SU-DHL-6 (cell line): ENCODE results near the gene OBSCN.

Source experiments
- CTCF ChIP-seq: fragments of 200-600 bp; sonication (generic); IDR thresholded peaks from one replicate; pipeline ENCODE4 v1.5.1; 2017; ENCODE audit warnings: antibody characterized with exemption, mild to moderate bottlenecking, low read length, moderate library complexity; ENCODE audit not compliant: insufficient read depth, poor library complexity, severe bottlenecking
- EZH2phosphoT487 ChIP-seq: fragments of 200-600 bp; sonication (generic), shearing (Covaris generic); conservative IDR thresholded peaks from 2 replicates; pipeline ENCODE4 v1.6.1; 2018; ENCODE audit warnings: mild to moderate bottlenecking, antibody characterized with exemption, low read length, moderate library complexity, mixed read lengths

- TF ChIP-seq CTCF (no peak), EZH2phosphoT487 (no peak)
Observed at GRCh38 chr1:228207851-228208821, at the start of gene OBSCN.
